ENCODE measurements around the gene LOXHD1. TPM values are rescaled to one million over a fixed set of nuclear protein-coding genes. Genes with fewer than 3 reads are reported as not detected.

Gene LOXHD1
- total and polyA plus RNA-seq, 2 of the 13 experiments (the other 11 are each of a cell fraction or from before 2014, with no cell fraction given), result not detected

DNA sequence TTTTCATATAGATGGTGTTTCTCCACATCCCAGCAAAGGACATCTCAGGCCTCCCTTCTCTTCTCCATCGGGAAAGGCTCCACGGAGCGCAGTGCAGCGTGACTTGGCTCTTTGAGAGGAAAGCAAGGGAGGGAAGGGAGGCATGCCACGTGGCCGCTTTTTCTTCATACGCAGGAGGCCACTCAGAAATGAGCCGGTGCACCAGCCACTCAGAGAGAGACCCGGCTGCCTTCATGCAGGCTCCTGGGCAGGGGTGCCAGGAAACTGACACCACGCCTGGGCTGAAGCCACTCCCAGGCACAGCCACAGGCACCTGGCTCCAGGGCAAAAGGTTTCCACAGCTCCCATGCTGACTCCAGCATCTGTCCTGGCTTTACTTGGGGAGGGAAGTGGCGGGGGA lies 11.1 kb upstream of the LOXHD1 start:
- Histone ChIP-seq H3K27me3 (ENCODE audit: control insufficient read depth in 1 of 2, insufficient read depth in 2 of 2, low read length in 2 of 2) (peaks cover 0 to 10% of the 10 kb centered on the region in 2 experiments; a peak in 2 of 5 replicates), H3K79me2 (ENCODE audit: insufficient read depth, low read length) (no peaks in the 10 kb centered on the region), H3K9me3 (ENCODE audit: low read length) (no peaks in the 10 kb centered on the region), H3K27ac (ENCODE audit: extremely low read length, insufficient read depth, low read length) (no peak overlapping the region), H4K20me1 (ENCODE audit: insufficient read depth, low read length) (no peaks in the 10 kb centered on the region), H3K9ac (ENCODE audit: insufficient read depth, low read depth, low read length) (no peak overlapping the region), H3K36me3 (replicated peaks in 1 of 2; ENCODE audit: control insufficient read depth in 1 of 2, insufficient read depth in 2 of 2, low read length in 2 of 2) (no peaks in the 10 kb centered on the region), H3K4me1 (ENCODE audit: insufficient read depth, low read length) (no peaks in the 10 kb centered on the region), H2AFZ (ENCODE audit: low read length) (no peak overlapping the region), H3K4me3 (replicated peaks in 1 of 3; ENCODE audit: insufficient read depth in 1 of 3, low read depth in 2 of 3, low read length in 3 of 3) (no peak overlapping the region), H3K4me2 (ENCODE audit: low read depth, low read length) (no peak overlapping the region)
- no TSS peak for BruUV-seq (replicated peaks)
- in situ Hi-C loops (cut with HindIII; ENCODE audit: extremely low pct_ligation_motif_present, low pct_unique_long_range_greater_than_20kb), result no loop called here
- ChIA-PET POLR2A (no interaction called here), CTCF (ENCODE audit: low intra/inter-chr PET ratio, low total read pairs) (no interaction called here)
- DNase-seq (ENCODE audit: low spot score), result no peak
- no peak for FAIRE-seq
- TF ChIP-seq, protein P1, sequence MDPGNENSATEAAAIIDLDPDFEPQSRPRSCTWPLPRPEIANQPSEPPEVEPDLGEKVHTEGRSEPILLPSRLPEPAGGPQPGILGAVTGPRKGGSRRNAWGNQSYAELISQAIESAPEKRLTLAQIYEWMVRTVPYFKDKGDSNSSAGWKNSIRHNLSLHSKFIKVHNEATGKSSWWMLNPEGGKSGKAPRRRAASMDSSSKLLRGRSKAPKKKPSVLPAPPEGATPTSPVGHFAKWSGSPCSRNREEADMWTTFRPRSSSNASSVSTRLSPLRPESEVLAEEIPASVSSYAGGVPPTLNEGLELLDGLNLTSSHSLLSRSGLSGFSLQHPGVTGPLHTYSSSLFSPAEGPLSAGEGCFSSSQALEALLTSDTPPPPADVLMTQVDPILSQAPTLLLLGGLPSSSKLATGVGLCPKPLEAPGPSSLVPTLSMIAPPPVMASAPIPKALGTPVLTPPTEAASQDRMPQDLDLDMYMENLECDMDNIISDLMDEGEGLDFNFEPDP (CRISPR knock-in tag; conservative IDR thresholded peaks at IDR 0.05), result no peak
- TF ChIP-seq KLF11 (CRISPR knock-in tag; IDR thresholded peaks at IDR 0.05) (no peak), NR2F2 (IDR thresholded peaks at IDR 0.05; ENCODE audit: borderline replicate concordance, low read depth) (no peak), ZNF33B (CRISPR knock-in tag; IDR thresholded peaks at IDR 0.05) (no peak), SMARCC2 (IDR thresholded peaks at IDR 0.05) (no peak), ZNF207 (IDR thresholded peaks at IDR 0.05; ENCODE audit: borderline replicate concordance) (no peak), TAF1 (CRISPR knock-in tag; IDR thresholded peaks at IDR 0.05) (no peak)
- TF ChIP-seq, protein P2, sequence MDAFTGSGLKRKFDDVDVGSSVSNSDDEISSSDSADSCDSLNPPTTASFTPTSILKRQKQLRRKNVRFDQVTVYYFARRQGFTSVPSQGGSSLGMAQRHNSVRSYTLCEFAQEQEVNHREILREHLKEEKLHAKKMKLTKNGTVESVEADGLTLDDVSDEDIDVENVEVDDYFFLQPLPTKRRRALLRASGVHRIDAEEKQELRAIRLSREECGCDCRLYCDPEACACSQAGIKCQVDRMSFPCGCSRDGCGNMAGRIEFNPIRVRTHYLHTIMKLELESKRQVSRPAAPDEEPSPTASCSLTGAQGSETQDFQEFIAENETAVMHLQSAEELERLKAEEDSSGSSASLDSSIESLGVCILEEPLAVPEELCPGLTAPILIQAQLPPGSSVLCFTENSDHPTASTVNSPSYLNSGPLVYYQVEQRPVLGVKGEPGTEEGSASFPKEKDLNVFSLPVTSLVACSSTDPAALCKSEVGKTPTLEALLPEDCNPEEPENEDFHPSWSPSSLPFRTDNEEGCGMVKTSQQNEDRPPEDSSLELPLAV (CRISPR knock-in tag; conservative IDR thresholded peaks at IDR 0.05; ENCODE audit: low read depth), result no peak
- TF ChIP-seq, protein P3, sequence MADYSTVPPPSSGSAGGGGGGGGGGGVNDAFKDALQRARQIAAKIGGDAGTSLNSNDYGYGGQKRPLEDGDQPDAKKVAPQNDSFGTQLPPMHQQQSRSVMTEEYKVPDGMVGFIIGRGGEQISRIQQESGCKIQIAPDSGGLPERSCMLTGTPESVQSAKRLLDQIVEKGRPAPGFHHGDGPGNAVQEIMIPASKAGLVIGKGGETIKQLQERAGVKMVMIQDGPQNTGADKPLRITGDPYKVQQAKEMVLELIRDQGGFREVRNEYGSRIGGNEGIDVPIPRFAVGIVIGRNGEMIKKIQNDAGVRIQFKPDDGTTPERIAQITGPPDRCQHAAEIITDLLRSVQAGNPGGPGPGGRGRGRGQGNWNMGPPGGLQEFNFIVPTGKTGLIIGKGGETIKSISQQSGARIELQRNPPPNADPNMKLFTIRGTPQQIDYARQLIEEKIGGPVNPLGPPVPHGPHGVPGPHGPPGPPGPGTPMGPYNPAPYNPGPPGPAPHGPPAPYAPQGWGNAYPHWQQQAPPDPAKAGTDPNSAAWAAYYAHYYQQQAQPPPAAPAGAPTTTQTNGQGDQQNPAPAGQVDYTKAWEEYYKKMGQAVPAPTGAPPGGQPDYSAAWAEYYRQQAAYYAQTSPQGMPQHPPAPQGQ (CRISPR knock-in tag; IDR thresholded peaks at IDR 0.05; ENCODE audit: borderline replicate concordance), result no peak
- 2% methylated on average over 5 of the region's 11 CpGs for WGBS (ENCODE audit: low lambda C conversion rate)
- intact Hi-C loops (cut with micrococcal nuclease; ENCODE audit: unreplicated experiment), result no loop called here
- ATAC-seq, result no peak
